Measurements from ENCODE around the gene LUC7L3. TPM values are rescaled to one million over a fixed set of nuclear protein-coding genes. Genes with fewer than 3 reads are reported as not detected.

Gene LUC7L3
- total and polyA plus RNA-seq, 10 of the 15 experiments (the other 5 are each of a cell fraction or from before 2014, with no cell fraction given): 51.3 to 176 (median 149) TPM

DNA sequence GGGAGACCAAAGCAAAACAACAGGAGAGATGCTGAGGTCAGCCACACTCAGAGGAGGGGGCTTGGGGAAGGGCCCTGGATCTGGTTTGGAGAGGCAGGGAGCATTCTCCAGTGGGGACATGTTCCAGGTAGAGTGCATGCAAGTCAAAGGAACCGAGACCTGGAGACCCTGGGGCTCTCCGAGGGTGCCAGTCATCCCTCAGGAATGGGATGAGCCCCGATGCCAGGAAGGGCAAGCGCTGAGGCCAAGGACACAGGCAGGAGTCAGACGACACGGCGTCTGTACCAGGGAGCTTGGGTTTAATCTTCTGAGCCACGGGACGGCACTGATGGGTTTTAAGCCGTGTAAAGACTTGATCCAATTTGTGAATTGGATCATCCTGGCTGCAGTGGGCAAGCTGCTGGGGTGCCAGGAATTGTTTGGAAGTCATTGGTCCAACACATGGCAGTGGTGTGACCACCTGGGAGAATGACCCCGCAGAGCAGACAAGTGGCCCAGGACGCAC lies 80.8 kb downstream of the LUC7L3 start:
- no peaks in the 10 kb centered on the region for H3K36me3 ChIP-seq (ENCODE audit: control insufficient read depth in 2 of 2, insufficient read depth in 2 of 2, low read length in 1 of 2)
- 60% methylated on average over 12 of the region's 12 CpGs for WGBS (ENCODE audit: insufficient coverage, insufficient replicate concordance, low lambda C conversion rate, missing lambda C conversion rate)
- no peak overlapping the region for H3K27ac ChIP-seq (ENCODE audit: control insufficient read depth, insufficient read depth)
- TF ChIP-seq SPI1 (IDR thresholded peaks at IDR 0.05; ENCODE audit: borderline replicate concordance, insufficient read depth, low read depth, low read length) (no peak), RCOR1 (conservative IDR thresholded peaks at IDR 0.05; ENCODE audit: low read depth, low read length) (no peak), YBX1 (IDR thresholded peaks at IDR 0.05) (no peak), EED (IDR thresholded peaks at IDR 0.05; ENCODE audit: low read depth) (no peak), PAX8 (IDR thresholded peaks at IDR 0.05) (no peak), EGR1 (IDR thresholded peaks at IDR 0.05; ENCODE audit: borderline replicate concordance in 1 of 2, low read depth in 2 of 2, low read length in 2 of 2) (no peak), NFXL1 (IDR thresholded peaks at IDR 0.05; ENCODE audit: borderline replicate concordance) (no peak), JUNB (IDR thresholded peaks at IDR 0.05) (no peak), POLR2AphosphoS2 (IDR thresholded peaks at IDR 0.05; ENCODE audit: low read depth, low read length) (no peak)
- TF ChIP-seq, protein P1, sequence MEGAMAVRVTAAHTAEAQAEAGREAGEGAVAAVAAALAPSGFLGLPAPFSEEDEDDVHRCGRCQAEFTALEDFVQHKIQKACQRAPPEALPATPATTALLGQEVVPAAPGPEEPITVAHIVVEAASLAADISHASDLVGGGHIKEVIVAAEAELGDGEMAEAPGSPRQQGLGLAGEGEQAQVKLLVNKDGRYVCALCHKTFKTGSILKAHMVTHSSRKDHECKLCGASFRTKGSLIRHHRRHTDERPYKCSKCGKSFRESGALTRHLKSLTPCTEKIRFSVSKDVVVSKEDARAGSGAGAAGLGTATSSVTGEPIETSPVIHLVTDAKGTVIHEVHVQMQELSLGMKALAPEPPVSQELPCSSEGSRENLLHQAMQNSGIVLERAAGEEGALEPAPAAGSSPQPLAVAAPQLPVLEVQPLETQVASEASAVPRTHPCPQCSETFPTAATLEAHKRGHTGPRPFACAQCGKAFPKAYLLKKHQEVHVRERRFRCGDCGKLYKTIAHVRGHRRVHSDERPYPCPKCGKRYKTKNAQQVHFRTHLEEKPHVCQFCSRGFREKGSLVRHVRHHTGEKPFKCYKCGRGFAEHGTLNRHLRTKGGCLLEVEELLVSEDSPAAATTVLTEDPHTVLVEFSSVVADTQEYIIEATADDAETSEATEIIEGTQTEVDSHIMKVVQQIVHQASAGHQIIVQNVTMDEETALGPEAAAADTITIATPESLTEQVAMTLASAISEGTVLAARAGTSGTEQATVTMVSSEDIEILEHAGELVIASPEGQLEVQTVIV (IDR thresholded peaks at IDR 0.05; ENCODE audit: borderline replicate concordance, partially characterized antibody): no peak
- no peaks in the 10 kb centered on the region for H3K4me1 ChIP-seq (ENCODE audit: control insufficient read depth, insufficient read depth, low read length)
- FAIRE-seq: no peak
- ChIA-PET RAD21 (ENCODE audit: unreplicated experiment) (no interaction called here), POLR2A (interaction anchor here (1.0 kb wide), 1 partner anchor 42 kb away, joined by 3 read pairs; no protein-coding TSS in a partner anchor), SMC1A (ENCODE audit: uncharacterized antibody, unreplicated experiment) (no interaction called here), CTCF (interaction anchor here (0.6 to 1.0 kb wide), 2 partner anchors 18 to 600 kb away, joined by 3 read pairs; no protein-coding TSS in a partner anchor)
- no peaks in the 10 kb centered on the region for H3K79me2 ChIP-seq (ENCODE audit: control insufficient read depth, insufficient read depth, low read length)
- no peak overlapping the region for H3K4me3 ChIP-seq
- H2AFZ ChIP-seq (ENCODE audit: control insufficient read depth, low read depth, low read length): no peak overlapping the region
- no peak for ATAC-seq
- in situ Hi-C loops (cut with MboI): no loop called here
- H3K27me3 ChIP-seq (replicated peaks in 1 of 2; ENCODE audit: control insufficient read depth in 2 of 2, insufficient read depth in 2 of 2, low read length in 1 of 2): no peaks in the 10 kb centered on the region; a peak in 1 of 4 replicates
- no TSS peak for BruUV-seq (replicated peaks)
- H4K20me1 ChIP-seq (ENCODE audit: control insufficient read depth, insufficient read depth): no peaks in the 10 kb centered on the region
- no peaks in the 10 kb centered on the region for H3K9me3 ChIP-seq (replicated peaks; ENCODE audit: control insufficient read depth, insufficient read depth, low read length)
- intact Hi-C loops (cut with micrococcal nuclease; ENCODE audit: unreplicated experiment): no loop called here
- no peak overlapping the region for H3K9ac ChIP-seq (ENCODE audit: control insufficient read depth, insufficient read depth, low read length)
- H3K4me2 ChIP-seq (ENCODE audit: control insufficient read depth, insufficient read depth): no peak overlapping the region
- DNase-seq (ENCODE audit: low read depth, low spot score): no peak

All from GM12878 (cell line).